ENCODE results near the gene OBP2A. TPM values are rescaled to one million over a fixed set of nuclear protein-coding genes. Genes with fewer than 3 reads are reported as not detected.

Gene OBP2A
- total and polyA plus RNA-seq, 2 of the 8 experiments (the other 6 are each of a cell fraction or from before 2014, with no cell fraction given): not detected

DNA sequence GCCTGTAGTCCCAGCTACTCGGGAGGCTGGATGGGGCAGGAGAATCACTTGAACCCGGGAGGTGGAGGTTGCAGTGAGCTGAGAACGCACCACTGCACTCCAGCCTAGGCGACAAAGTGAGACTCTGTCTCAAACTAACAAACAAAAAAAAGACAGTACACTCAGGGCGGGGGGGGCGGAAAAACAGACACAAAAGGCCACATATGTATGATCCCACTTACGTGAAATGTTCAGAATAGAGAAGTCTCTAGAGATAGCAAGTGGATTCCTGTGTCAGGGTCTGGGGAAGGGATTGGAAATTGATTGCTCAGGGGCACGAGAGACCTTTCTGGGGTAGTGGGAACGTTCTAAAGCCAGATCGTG is 33.7 kb upstream of the OBP2A start:
- Histone ChIP-seq H2BK12ac (ENCODE audit: low read depth, low read length) (no peak overlapping the region), H2AFZ (ENCODE audit: low read length) (no peak overlapping the region), H3K4me3 (ENCODE audit: extremely low read depth in 1 of 4, insufficient read depth in 2 of 4, low read depth in 3 of 4, low read length in 4 of 4) (no peak overlapping the region), H3K4me2 (ENCODE audit: insufficient read depth in 1 of 2, low read depth in 2 of 2, low read length in 2 of 2) (no peak overlapping the region), H3K23me2 (ENCODE audit: low read depth, low read length) (no peaks in the 10 kb centered on the region), H3K36me3 (ENCODE audit: control insufficient read depth in 2 of 4, insufficient read depth in 4 of 4, low read length in 3 of 4) (no peaks in the 10 kb centered on the region), H4K8ac (ENCODE audit: extremely low read depth, insufficient read depth, low read length) (no peak overlapping the region), H2BK5ac (ENCODE audit: low read depth, low read length) (no peak overlapping the region), H4K5ac (ENCODE audit: insufficient read length, low read depth, low read length) (no peak overlapping the region), H3K79me1 (ENCODE audit: low read depth, low read length) (no peaks in the 10 kb centered on the region), H3K9me3 (ENCODE audit: insufficient read depth in 2 of 2, low read depth in 1 of 2, low read length in 1 of 2) (no peaks in the 10 kb centered on the region), H3K14ac (ENCODE audit: insufficient read length) (no peak overlapping the region), H3K56ac (replicated peaks; ENCODE audit: insufficient read length, low read depth, low read length) (no peak overlapping the region), H3K18ac (ENCODE audit: extremely low read depth, low read length) (no peak overlapping the region), H3K9ac (replicated peaks in 1 of 4; ENCODE audit: extremely low read depth in 1 of 4, low read depth in 3 of 4, low read length in 3 of 4) (no peak overlapping the region), H3K27ac (ENCODE audit: low read depth, low read length) (no peak overlapping the region), H3K4ac (replicated peaks; ENCODE audit: insufficient read length, low read depth, low read length) (no peak overlapping the region), H3K27me3 (replicated peaks in 1 of 4; ENCODE audit: control insufficient read depth in 3 of 4, extremely low read depth in 1 of 4, insufficient read depth in 3 of 4, low read length in 3 of 4) (no peaks in the 10 kb centered on the region), H2BK20ac (ENCODE audit: low read length) (no peak overlapping the region), H2BK15ac (ENCODE audit: low read length) (no peak overlapping the region), H3K79me2 (ENCODE audit: control insufficient read depth in 1 of 2, insufficient read depth in 2 of 2, low read length in 2 of 2) (no peaks in the 10 kb centered on the region), H4K91ac (replicated peaks; ENCODE audit: insufficient read length, low read length) (no peak overlapping the region), H4K20me1 (replicated peaks in 1 of 2; ENCODE audit: control insufficient read depth in 1 of 2, insufficient read depth in 2 of 2, low read length in 2 of 2) (no peaks in the 10 kb centered on the region), H2BK120ac (replicated peaks; ENCODE audit: low read depth, low read length) (no peak overlapping the region), H3K23ac (ENCODE audit: insufficient read length) (no peak overlapping the region), H2AK5ac (ENCODE audit: low read depth, low read length) (no peak overlapping the region), H3K4me1 (replicated peaks in 1 of 4; ENCODE audit: control insufficient read depth in 3 of 4, insufficient read depth in 4 of 4, low read length in 3 of 4) (no peaks in the 10 kb centered on the region)
- DNase-seq (ENCODE audit: low read depth in 1 of 2, low spot score in 2 of 2): no peak
- ChIA-PET POLR2A (ENCODE audit: partially characterized antibody) (no interaction called here), CTCF (ENCODE audit: partially characterized antibody) (interaction anchor here (1.1 to 1.4 kb wide), 2 partner anchors 12 to 192 kb away, joined by 3 to 4 read pairs; no protein-coding TSS in a partner anchor)
- no peak for FAIRE-seq
- TF ChIP-seq HDAC6 (IDR thresholded peaks at IDR 0.05; ENCODE audit: low read depth, low read length): no peak
- TF ChIP-seq KDM4A (IDR thresholded peaks at IDR 0.05; ENCODE audit: low read depth, low read length, severe bottlenecking): no peak
- TF ChIP-seq, protein P1, sequence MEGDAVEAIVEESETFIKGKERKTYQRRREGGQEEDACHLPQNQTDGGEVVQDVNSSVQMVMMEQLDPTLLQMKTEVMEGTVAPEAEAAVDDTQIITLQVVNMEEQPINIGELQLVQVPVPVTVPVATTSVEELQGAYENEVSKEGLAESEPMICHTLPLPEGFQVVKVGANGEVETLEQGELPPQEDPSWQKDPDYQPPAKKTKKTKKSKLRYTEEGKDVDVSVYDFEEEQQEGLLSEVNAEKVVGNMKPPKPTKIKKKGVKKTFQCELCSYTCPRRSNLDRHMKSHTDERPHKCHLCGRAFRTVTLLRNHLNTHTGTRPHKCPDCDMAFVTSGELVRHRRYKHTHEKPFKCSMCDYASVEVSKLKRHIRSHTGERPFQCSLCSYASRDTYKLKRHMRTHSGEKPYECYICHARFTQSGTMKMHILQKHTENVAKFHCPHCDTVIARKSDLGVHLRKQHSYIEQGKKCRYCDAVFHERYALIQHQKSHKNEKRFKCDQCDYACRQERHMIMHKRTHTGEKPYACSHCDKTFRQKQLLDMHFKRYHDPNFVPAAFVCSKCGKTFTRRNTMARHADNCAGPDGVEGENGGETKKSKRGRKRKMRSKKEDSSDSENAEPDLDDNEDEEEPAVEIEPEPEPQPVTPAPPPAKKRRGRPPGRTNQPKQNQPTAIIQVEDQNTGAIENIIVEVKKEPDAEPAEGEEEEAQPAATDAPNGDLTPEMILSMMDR (IDR thresholded peaks at IDR 0.05; ENCODE audit: control extremely low read depth in 1 of 3, insufficient read depth in 1 of 3, low read depth in 1 of 3, low read length in 3 of 3): no peak
- no peak for TF ChIP-seq BCL11A (IDR thresholded peaks at IDR 0.05; ENCODE audit: low read depth in 2 of 2, low read length in 2 of 2)
- no peak for TF ChIP-seq JUND (IDR thresholded peaks at IDR 0.05; ENCODE audit: low read length)
- no peak for TF ChIP-seq MAFK (IDR thresholded peaks at IDR 0.05; ENCODE audit: low read depth, low read length)
- no peak for TF ChIP-seq TAF1 (IDR thresholded peaks at IDR 0.05; ENCODE audit: low read depth, low read length)
- no peak for TF ChIP-seq ZNF274 (IDR thresholded peaks at IDR 0.05; ENCODE audit: borderline replicate concordance, extremely low read depth, low read length)
- 93% methylated on average over 10 of the region's 10 CpGs; no CpG with 5 or more reads in 1 of the 2 experiments for WGBS, 2 experiments (ENCODE audit: extremely low coverage in 1 of 2, insufficient coverage in 1 of 2, insufficient read length in 1 of 2, insufficient replicate concordance in 2 of 2, low coverage in 1 of 2, low lambda C conversion rate in 2 of 2, missing lambda C conversion rate in 1 of 2)

Data from H1 (cell line).